GM06990 (cell line): ENCODE measurements around the gene DOK4.

Source experiments
- DNase-seq: peaks from one replicate; pipeline ENCODE4 v3.0.0-alpha.2; 2011; ENCODE audit not compliant: insufficient read length; ENCODE audit errors: extremely low read depth
- H3K27me3 ChIP-seq: replicated peaks from 2 replicates; pipeline ENCODE4 v1.6.0; 2011; ENCODE audit warnings: low read length; ENCODE audit not compliant: control insufficient read depth, insufficient read depth
- H3K36me3 ChIP-seq: 2 replicates; pipeline ENCODE4 v1.5.1; 2011; ENCODE audit warnings: low read length; ENCODE audit not compliant: control insufficient read depth, insufficient read depth
- H3K4me3 ChIP-seq: replicated peaks from 2 replicates; pipeline ENCODE4 v1.5.1; 2011; ENCODE audit warnings: low read depth, mild to moderate bottlenecking, control low read depth, low read length
- TF ChIP-seq, protein P1 (sequence below): IDR thresholded peaks from 2 replicates; pipeline ENCODE4 v1.5.1; 2011; ENCODE audit warnings: low read length, control low read depth, mild to moderate bottlenecking, inconsistent platforms; ENCODE audit not compliant: insufficient read depth, poor library complexity, severe bottlenecking

Gene DOK4

DNA sequence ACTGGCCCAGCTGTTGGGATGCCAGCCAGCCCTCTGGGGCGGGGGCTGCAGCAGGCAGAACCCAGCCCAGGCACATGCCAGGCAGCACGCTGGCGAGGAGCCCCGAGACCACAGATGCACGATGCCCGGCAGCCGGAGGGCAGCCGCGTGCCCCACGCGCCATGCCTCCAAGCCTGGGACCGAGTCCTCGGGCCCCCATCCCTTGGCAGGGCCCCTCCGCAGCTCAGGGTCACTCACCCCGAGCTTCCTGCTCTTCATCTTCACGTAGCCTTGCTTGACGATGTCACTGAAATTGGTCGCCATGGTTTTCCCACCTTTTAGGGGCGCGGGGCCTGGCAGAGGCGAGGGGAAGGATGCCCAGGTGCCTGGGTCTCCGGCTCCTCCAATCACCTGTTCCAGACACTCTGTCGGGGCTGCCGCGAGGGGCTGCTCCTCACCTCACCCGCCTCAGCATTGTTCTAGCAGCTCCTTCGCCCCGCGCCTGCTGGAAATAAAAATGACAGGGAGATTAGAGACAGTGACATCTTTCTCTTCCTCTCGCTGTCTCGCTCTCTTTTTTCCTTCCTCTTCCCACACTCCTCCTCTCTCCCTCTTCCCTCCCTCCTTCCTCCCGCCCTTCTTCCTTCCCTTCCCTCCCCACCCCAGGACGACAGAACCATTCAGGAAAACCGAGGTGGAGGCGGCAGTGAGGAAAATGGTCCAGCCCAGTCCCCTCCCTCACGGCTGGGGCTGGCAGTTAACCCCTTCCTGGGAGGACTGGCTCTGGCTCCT lies 6.9 kb downstream of the DOK4 start:
- no peaks in the 10 kb centered on the region for H3K36me3 ChIP-seq
- no peak for DNase-seq
- no peaks in the 10 kb centered on the region; the same call in 1 of the 2 replicates for H3K27me3 ChIP-seq
- H3K4me3 ChIP-seq, result no peak overlapping the region
- TF ChIP-seq, protein P1, sequence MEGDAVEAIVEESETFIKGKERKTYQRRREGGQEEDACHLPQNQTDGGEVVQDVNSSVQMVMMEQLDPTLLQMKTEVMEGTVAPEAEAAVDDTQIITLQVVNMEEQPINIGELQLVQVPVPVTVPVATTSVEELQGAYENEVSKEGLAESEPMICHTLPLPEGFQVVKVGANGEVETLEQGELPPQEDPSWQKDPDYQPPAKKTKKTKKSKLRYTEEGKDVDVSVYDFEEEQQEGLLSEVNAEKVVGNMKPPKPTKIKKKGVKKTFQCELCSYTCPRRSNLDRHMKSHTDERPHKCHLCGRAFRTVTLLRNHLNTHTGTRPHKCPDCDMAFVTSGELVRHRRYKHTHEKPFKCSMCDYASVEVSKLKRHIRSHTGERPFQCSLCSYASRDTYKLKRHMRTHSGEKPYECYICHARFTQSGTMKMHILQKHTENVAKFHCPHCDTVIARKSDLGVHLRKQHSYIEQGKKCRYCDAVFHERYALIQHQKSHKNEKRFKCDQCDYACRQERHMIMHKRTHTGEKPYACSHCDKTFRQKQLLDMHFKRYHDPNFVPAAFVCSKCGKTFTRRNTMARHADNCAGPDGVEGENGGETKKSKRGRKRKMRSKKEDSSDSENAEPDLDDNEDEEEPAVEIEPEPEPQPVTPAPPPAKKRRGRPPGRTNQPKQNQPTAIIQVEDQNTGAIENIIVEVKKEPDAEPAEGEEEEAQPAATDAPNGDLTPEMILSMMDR, result no peak

GRCh38 chr16:57478396-57479204 lies 7.7 kb downstream of the DOK4 start:
- no peak overlapping the region for H3K4me3 ChIP-seq
- no peak for DNase-seq
- H3K36me3 ChIP-seq, result no peaks in the 10 kb centered on the region; the same call in 1 of the 2 replicates
- H3K27me3 ChIP-seq, result no peaks in the 10 kb centered on the region; the same call in 1 of the 2 replicates
- TF ChIP-seq, protein P1, result no peak

GRCh38 chr16:57477531-57478202 lies 8.6 kb downstream of the DOK4 start:
- TF ChIP-seq, protein P1, result no peak
- DNase-seq, result no peak
- H3K36me3 ChIP-seq, result peaks cover 7% of the 10 kb centered on the region
- no peak overlapping the region for H3K4me3 ChIP-seq
- no peaks in the 10 kb centered on the region; the same call in 1 of the 2 replicates for H3K27me3 ChIP-seq

DNA sequence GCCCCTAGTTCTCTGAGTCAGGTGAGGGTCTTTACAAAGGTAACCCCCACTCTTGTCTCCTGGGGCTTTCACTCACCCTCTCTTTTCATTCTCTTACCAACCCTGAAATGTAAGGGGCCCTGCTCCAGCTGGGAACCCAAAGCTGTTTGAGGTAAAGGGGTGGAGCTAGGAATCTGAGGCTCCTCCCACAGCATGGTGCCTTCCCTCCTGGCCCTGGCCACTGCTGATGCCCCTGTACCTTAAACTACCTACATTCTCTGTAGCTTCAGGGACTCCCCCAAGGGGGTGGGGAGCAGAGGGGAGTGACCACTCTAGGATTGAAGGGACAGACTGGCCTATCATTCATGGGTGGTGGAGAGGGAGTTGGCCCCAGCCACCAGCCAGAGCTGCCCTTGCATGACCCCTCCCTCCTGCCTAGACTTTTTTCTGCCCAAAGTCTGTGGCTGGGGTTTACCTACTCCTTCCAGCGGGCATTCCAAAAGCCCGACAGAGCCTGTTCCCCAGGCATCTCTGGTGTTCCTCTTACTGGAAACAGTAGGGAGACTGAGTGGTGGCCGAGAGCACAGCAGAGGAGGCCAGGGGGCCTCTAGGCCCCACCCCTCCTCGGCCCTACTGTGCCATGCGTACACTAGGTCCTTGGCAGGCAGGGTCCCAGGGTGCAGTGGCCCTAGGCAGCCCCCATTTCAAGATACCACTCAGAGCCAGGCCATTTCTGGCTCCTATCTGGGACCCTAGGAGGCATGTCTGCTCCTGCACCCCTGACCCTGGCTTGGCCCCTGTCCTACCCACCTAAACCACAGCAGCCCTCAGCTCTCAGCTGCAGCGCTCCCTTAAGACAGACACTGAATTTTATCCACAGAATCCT lies 9.5 kb downstream of the DOK4 start:
- H3K4me3 ChIP-seq, result no peak overlapping the region
- no peaks in the 10 kb centered on the region; the same call in 1 of the 2 replicates for H3K27me3 ChIP-seq
- peaks cover 13% of the 10 kb centered on the region for H3K36me3 ChIP-seq
- TF ChIP-seq, protein P1, result no peak
- DNase-seq, result no peak
